NT2/D1 (cell line): ENCODE data around the gene NLRP1.

Experiments used
- DNase-seq: peaks from one replicate; pipeline ENCODE4 v3.0.0-alpha.2; 2011; ENCODE audit warnings: low read depth, low spot score
- H3K27me3 ChIP-seq: 2 replicates; pipeline ENCODE4 v1.6.0; 2011; ENCODE audit warnings: mild to moderate bottlenecking; ENCODE audit not compliant: insufficient read length, insufficient read depth
- H3K36me3 ChIP-seq: 2 replicates; pipeline ENCODE4 v1.6.1; 2011; ENCODE audit warnings: mild to moderate bottlenecking, low read length, mixed read lengths; ENCODE audit not compliant: insufficient read depth, insufficient read length
- H3K4me1 ChIP-seq: 2 replicates; pipeline ENCODE4 v1.5.1; 2011; ENCODE audit not compliant: insufficient read depth, insufficient read length
- H3K4me3 ChIP-seq: 2 replicates; pipeline ENCODE4 v1.5.1; 2011; ENCODE audit warnings: low read depth; ENCODE audit not compliant: insufficient read length
- H3K9ac ChIP-seq: 2 replicates; pipeline ENCODE4 v1.6.0; 2011; ENCODE audit warnings: low read depth; ENCODE audit not compliant: insufficient read length
- H3K9me3 ChIP-seq: 2 replicates; pipeline ENCODE4 v1.5.1; 2011; ENCODE audit warnings: mild to moderate bottlenecking, low read length; ENCODE audit not compliant: insufficient read depth
- SUZ12 ChIP-seq: IDR thresholded peaks from 2 replicates; pipeline ENCODE4 v1.6.1; 2011; ENCODE audit not compliant: insufficient read length, insufficient read depth; ENCODE audit errors: extremely low read depth
- YY1 ChIP-seq: IDR thresholded peaks from 2 replicates; pipeline ENCODE4 v1.6.1; 2011; ENCODE audit not compliant: insufficient read length, insufficient read depth
- ZNF274 ChIP-seq: IDR thresholded peaks from 2 replicates; pipeline ENCODE4 v1.6.1; 2011; ENCODE audit warnings: mild to moderate bottlenecking, low read depth, low read length

The NLRP1 gene

GRCh38 chr17:5478992-5479391, 105.3 kb downstream of the NLRP1 start:
- DNase-seq, result no peak
- Histone ChIP-seq H3K4me3 (no peak overlapping the region), H3K27me3 (no peaks in the 10 kb centered on the region), H3K4me1 (no peaks in the 10 kb centered on the region), H3K9me3 (no peaks in the 10 kb centered on the region), H3K9ac (no peak overlapping the region), H3K36me3 (peaks cover 90% of the 10 kb centered on the region)
- TF ChIP-seq ZNF274 (no peak), YY1 (no peak), SUZ12 (no peak)

- H3K9me3 ChIP-seq, result no peaks in the 10 kb centered on the region
- H3K9ac ChIP-seq, result no peak overlapping the region
- no peaks in the 10 kb centered on the region for H3K4me1 ChIP-seq
- TF ChIP-seq SUZ12 (no peak), ZNF274 (no peak)
- H3K4me3 ChIP-seq, result no peak overlapping the region
- no peak for DNase-seq
- peaks cover 61% of the 10 kb centered on the region for H3K36me3 ChIP-seq
- H3K27me3 ChIP-seq, result no peaks in the 10 kb centered on the region
These were observed 110.4 kb downstream of the NLRP1 start for GRCh38 chr17:5473906-5474305.

GRCh38 chr17:5472511-5472910, 111.8 kb downstream of the NLRP1 start:
- no peaks in the 10 kb centered on the region for H3K9me3 ChIP-seq
- no peaks in the 10 kb centered on the region for H3K4me1 ChIP-seq
- H3K36me3 ChIP-seq, result peaks cover 47% of the 10 kb centered on the region
- no peak for TF ChIP-seq SUZ12
- no peak for TF ChIP-seq YY1
- TF ChIP-seq ZNF274, result no peak
- H3K27me3 ChIP-seq, result no peaks in the 10 kb centered on the region
- no peak for DNase-seq
- H3K4me3 ChIP-seq, result no peak overlapping the region
- no peak overlapping the region for H3K9ac ChIP-seq

- DNase-seq, result no peak
- no peaks in the 10 kb centered on the region for H3K9me3 ChIP-seq
- H3K36me3 ChIP-seq, result peaks cover 26% of the 10 kb centered on the region
- peak overlapping the region; percentile 98 for H3K9ac ChIP-seq
- no peaks in the 10 kb centered on the region for H3K4me1 ChIP-seq
- peak overlapping the region; percentile 90 for H3K4me3 ChIP-seq
- no peak for TF ChIP-seq YY1
- TF ChIP-seq ZNF274, result no peak
- no peak for TF ChIP-seq SUZ12
- H3K27me3 ChIP-seq, result no peaks in the 10 kb centered on the region
These were observed 116.2 kb downstream of the NLRP1 start for GRCh38 chr17:5468075-5468473.

GRCh38 chr17:5467416-5467815, 116.9 kb downstream of the NLRP1 start:
- TF ChIP-seq ZNF274, result no peak
- no peak for TF ChIP-seq SUZ12
- no peak for TF ChIP-seq YY1
- peaks cover 23% of the 10 kb centered on the region for H3K36me3 ChIP-seq

GRCh38 chr17:5466295-5466694, 118.0 kb downstream of the NLRP1 start:
- no peak for DNase-seq
- TF ChIP-seq YY1 (no peak), SUZ12 (no peak), ZNF274 (no peak)
- no peaks in the 10 kb centered on the region for H3K27me3 ChIP-seq
- H3K4me1 ChIP-seq, result no peaks in the 10 kb centered on the region
- H3K9me3 ChIP-seq, result no peaks in the 10 kb centered on the region
- no peak overlapping the region for H3K9ac ChIP-seq
- peaks cover 23% of the 10 kb centered on the region for H3K36me3 ChIP-seq
- no peak overlapping the region for H3K4me3 ChIP-seq

More at GRCh38 chr17:5467416-5467815, 116.9 kb downstream of the NLRP1 start:
- peak overlapping the region; percentile 90 for H3K4me3 ChIP-seq
- no peaks in the 10 kb centered on the region for H3K9me3 ChIP-seq
- peak overlapping the region; percentile 98 for H3K9ac ChIP-seq
- no peaks in the 10 kb centered on the region for H3K4me1 ChIP-seq
- no peaks in the 10 kb centered on the region for H3K27me3 ChIP-seq
- DNase-seq, result no peak

GRCh38 chr17:5464717-5465507, 119.4 kb downstream of the NLRP1 start:
- Histone ChIP-seq H3K9me3 (no peaks in the 10 kb centered on the region), H3K36me3 (peaks cover 32% of the 10 kb centered on the region), H3K9ac (no peak overlapping the region), H3K4me1 (no peaks in the 10 kb centered on the region), H3K4me3 (no peak overlapping the region), H3K27me3 (no peaks in the 10 kb centered on the region)
- TF ChIP-seq YY1 (no peak), SUZ12 (no peak), ZNF274 (no peak)
- no peak for DNase-seq
